Vagina (tissue), 2 donors: Measurements from ENCODE around the gene STOX1.

ENCODE experiments used
- POLR2A ChIP-seq, 2 donors: fragments of 450-650 bp; IDR thresholded peaks; one replicate each; pipeline ENCODE4 v1.6.1; 2017; ENCODE audit warnings: antibody characterized with exemption in 2 of 2, mild to moderate bottlenecking in 2 of 2, moderate library complexity in 2 of 2
- POLR2AphosphoS5 ChIP-seq, 2 donors: sonication (generic); formaldehyde crosslinking; IDR thresholded peaks; one replicate each; pipeline ENCODE4 v1.9.0; 2017; ENCODE audit warnings: antibody characterized with exemption in 2 of 2, mild to moderate bottlenecking in 2 of 2, low read depth in 1 of 2; ENCODE audit not compliant: insufficient read depth in 1 of 2
- TF ChIP-seq, protein P1 (sequence below), 3 experiments: fragments of 450-650 bp in 2 of 3; fragments of 200-600 bp in 1 of 3; sonication (generic) in 1 of 3; IDR thresholded peaks; one replicate each; pipeline ENCODE4 v1.5.1; 2017 to 2019; ENCODE audit warnings: antibody characterized with exemption in 3 of 3, mild to moderate bottlenecking in 2 of 3, moderate library complexity in 2 of 3

DNA sequence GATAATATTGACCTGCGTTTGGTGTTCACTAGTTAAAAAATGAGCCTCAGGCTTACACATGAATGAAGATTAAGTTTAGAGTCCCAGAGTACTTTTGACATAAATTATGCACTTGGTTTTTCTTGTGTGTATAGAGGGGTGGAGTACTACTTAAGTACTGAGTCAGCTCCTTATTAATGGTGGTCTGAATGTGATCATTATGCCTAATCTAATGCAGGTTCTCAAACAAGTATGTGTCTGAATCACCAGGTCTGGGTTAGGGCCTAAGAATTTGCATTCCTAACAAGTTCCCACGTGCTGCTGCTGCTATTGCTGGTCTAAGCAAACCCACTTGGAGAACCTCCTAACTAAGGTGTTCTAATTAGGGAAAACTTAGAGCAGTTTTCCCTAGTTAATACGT is 30.7 kb upstream of the STOX1 start:
- TF ChIP-seq, protein P1, sequence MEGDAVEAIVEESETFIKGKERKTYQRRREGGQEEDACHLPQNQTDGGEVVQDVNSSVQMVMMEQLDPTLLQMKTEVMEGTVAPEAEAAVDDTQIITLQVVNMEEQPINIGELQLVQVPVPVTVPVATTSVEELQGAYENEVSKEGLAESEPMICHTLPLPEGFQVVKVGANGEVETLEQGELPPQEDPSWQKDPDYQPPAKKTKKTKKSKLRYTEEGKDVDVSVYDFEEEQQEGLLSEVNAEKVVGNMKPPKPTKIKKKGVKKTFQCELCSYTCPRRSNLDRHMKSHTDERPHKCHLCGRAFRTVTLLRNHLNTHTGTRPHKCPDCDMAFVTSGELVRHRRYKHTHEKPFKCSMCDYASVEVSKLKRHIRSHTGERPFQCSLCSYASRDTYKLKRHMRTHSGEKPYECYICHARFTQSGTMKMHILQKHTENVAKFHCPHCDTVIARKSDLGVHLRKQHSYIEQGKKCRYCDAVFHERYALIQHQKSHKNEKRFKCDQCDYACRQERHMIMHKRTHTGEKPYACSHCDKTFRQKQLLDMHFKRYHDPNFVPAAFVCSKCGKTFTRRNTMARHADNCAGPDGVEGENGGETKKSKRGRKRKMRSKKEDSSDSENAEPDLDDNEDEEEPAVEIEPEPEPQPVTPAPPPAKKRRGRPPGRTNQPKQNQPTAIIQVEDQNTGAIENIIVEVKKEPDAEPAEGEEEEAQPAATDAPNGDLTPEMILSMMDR (IDR thresholded peaks at IDR 0.05): no peak
- TF ChIP-seq POLR2A (IDR thresholded peaks at IDR 0.05) (no peak), POLR2AphosphoS5 (IDR thresholded peaks at IDR 0.05; ENCODE audit: insufficient read depth in 1 of 2, low read depth in 1 of 2) (no peak)
